Epithelial cell of prostate (primary cell): ENCODE data around the gene TBX15.

ENCODE experiments used
- DNase-seq: peaks from one replicate; pipeline ENCODE4 v3.0.0-alpha.2; 2011; ENCODE audit warnings: low read depth, low spot score
- H3K27ac ChIP-seq: fragments of 450-650 bp; 2 replicates; pipeline ENCODE4 v1.5.1; 2017; ENCODE audit warnings: mild to moderate bottlenecking

TBX15 gene

GRCh38 chr1:118988186-118989005, at the start of gene TBX15:
Gene TBX15, minus strand, starts transcription at chr1:118988343. Its CDS starts 548 bp downstream, at chr1:118987795.
- no peak within 1 kb of the TSS for H3K27ac ChIP-seq

GRCh38 chr1:119034359-119034758, 46.2 kb upstream of the TBX15 start:
- no peak for DNase-seq
- no peak overlapping the region for H3K27ac ChIP-seq

More at GRCh38 chr1:118988186-118989005, at the start of gene TBX15:
- DNase-seq, result no peak

- DNase-seq, result no peak
These were observed 44.8 kb upstream of the TBX15 start for GRCh38 chr1:119032986-119033385.

GRCh38 chr1:119027759-119028158, 39.6 kb upstream of the TBX15 start:
- peak overlapping the region; percentile 25 for H3K27ac ChIP-seq

More at GRCh38 chr1:119032986-119033385, 44.8 kb upstream of the TBX15 start:
- no peak overlapping the region for H3K27ac ChIP-seq

GRCh38 chr1:119026956-119027355, 38.8 kb upstream of the TBX15 start:
- H3K27ac ChIP-seq, result no peak overlapping the region
- no peak for DNase-seq

More at GRCh38 chr1:119027759-119028158, 39.6 kb upstream of the TBX15 start:
- DNase-seq, result no peak

- no peak for DNase-seq
- no peak overlapping the region for H3K27ac ChIP-seq
These were observed 27.4 kb upstream of the TBX15 start for GRCh38 chr1:119015547-119015946.

- no peak for DNase-seq
These were observed 24.2 kb upstream of the TBX15 start for GRCh38 chr1:119012383-119012782.

GRCh38 chr1:119011706-119012105, 23.6 kb upstream of the TBX15 start:
- no peak for DNase-seq

More at GRCh38 chr1:119012383-119012782, 24.2 kb upstream of the TBX15 start:
- no peak overlapping the region for H3K27ac ChIP-seq

GRCh38 chr1:119011116-119011515, 23.0 kb upstream of the TBX15 start:
- no peak for DNase-seq
- no peak overlapping the region for H3K27ac ChIP-seq

More at GRCh38 chr1:119011706-119012105, 23.6 kb upstream of the TBX15 start:
- H3K27ac ChIP-seq, result no peak overlapping the region

- no peak overlapping the region for H3K27ac ChIP-seq
- DNase-seq, result no peak
These were observed 22.1 kb upstream of the TBX15 start for GRCh38 chr1:119010201-119010600.

GRCh38 chr1:119009312-119009655, 21.1 kb upstream of the TBX15 start:
- no peak overlapping the region for H3K27ac ChIP-seq

GRCh38 chr1:119008483-119009311, 20.6 kb upstream of the TBX15 start:
- DNase-seq, result no peak
- H3K27ac ChIP-seq, result no peak overlapping the region

More at GRCh38 chr1:119009312-119009655, 21.1 kb upstream of the TBX15 start:
- no peak for DNase-seq

GRCh38 chr1:119007670-119008482, 19.7 kb upstream of the TBX15 start:
- H3K27ac ChIP-seq, result no peak overlapping the region
- DNase-seq, result no peak

- no peak for DNase-seq
- H3K27ac ChIP-seq, result no peak overlapping the region
These were observed 19.2 kb upstream of the TBX15 start for GRCh38 chr1:119007339-119007669.

GRCh38 chr1:119006406-119007279, 18.5 kb upstream of the TBX15 start:
- no peak overlapping the region for H3K27ac ChIP-seq

GRCh38 chr1:119005724-119006405, 17.7 kb upstream of the TBX15 start:
- no peak overlapping the region for H3K27ac ChIP-seq
- no peak for DNase-seq

More at GRCh38 chr1:119006406-119007279, 18.5 kb upstream of the TBX15 start:
- DNase-seq, result no peak

GRCh38 chr1:119004781-119005180, 16.6 kb upstream of the TBX15 start:
- no peak overlapping the region for H3K27ac ChIP-seq
- DNase-seq, result no peak

GRCh38 chr1:119004129-119004527, 16.0 kb upstream of the TBX15 start:
- DNase-seq, result no peak
- no peak overlapping the region for H3K27ac ChIP-seq
